K562 (cell line): ENCODE results near the gene HS3ST5. TPM values are rescaled to one million over a fixed set of nuclear protein-coding genes. Genes with fewer than 3 reads are reported as not detected.

ENCODE experiments used
- ATAC-seq: fragments of 200-7000 bp; cut with Tn5 transposase; 3 replicates; pipeline ENCODE4 v1.9.1; 2020; ENCODE audit warnings: moderate library complexity
- BruUV-seq: library from RNA; stranded (reverse); fragments of 400-500 nt; replicated peaks from 2 replicates; lab custom pipeline; 2021; lab: Mats Ljungman, UMichigan
- CTCF ChIA-PET: fragments of 300-600 bp; formaldehyde crosslinking; extraction: SDS; loops from one replicate; lab custom pipeline; 2021; ENCODE audit warnings: low intra/inter-chr PET ratio; lab: Yijun Ruan, JAX
- POLR2A ChIA-PET: fragments of 300-600, 350-650 bp; sonication (Branson Sonifier 250); formaldehyde crosslinking; extraction: SDS; loops from one replicate; lab custom pipeline; 2021; ENCODE audit warnings: antibody characterized with exemption, inconsistent platforms; lab: Yijun Ruan, JAX
- DNase-seq, 4 experiments: peaks; one replicate each; pipeline versions ENCODE4 v3.0.0 to v3.0.0-alpha.2; 2011 to 2018; ENCODE audit warnings: low spot score in 3 of 4, mixed read lengths in 3 of 4; ENCODE audit errors: extremely low read depth in 1 of 4
- FAIRE-seq: peaks from 2 replicates; lab custom pipeline; 2011; peaks lifted over from hg19 to GRCh38; lab: Jason Lieb, UNC
- H2AFZ ChIP-seq: 2 replicates; pipeline ENCODE4 v1.6.0; 2011; ENCODE audit warnings: low read depth, low read length, control low read depth, inconsistent platforms
- H3K27ac ChIP-seq: fragments of 200-600 bp; 3 replicates; pipeline ENCODE4 v1.8.0; 2011; ENCODE audit warnings: low read depth, mild to moderate bottlenecking, control low read depth, inconsistent platforms, low read length, moderate library complexity, mixed read lengths; ENCODE audit errors: extremely low read depth
- H3K27me3 ChIP-seq, 2 experiments: fragments of 300-600 bp in 1 of 2; 2 replicates in 1 of 2; 3 replicates in 1 of 2; pipeline versions ENCODE4 v1.6.0 to v1.8.0; 2011; ENCODE audit warnings: inconsistent platforms in 2 of 2, low read length in 2 of 2, mild to moderate bottlenecking in 1 of 2, mixed read lengths in 1 of 2, moderate library complexity in 1 of 2; ENCODE audit not compliant: control insufficient read depth in 2 of 2, insufficient read depth in 2 of 2
- H3K36me3 ChIP-seq: fragments of 300-600 bp; 3 replicates; pipeline ENCODE4 v1.8.0; 2011; ENCODE audit warnings: mild to moderate bottlenecking, low read length, inconsistent platforms; ENCODE audit not compliant: control insufficient read depth, insufficient read depth
- H3K4me1 ChIP-seq, 2 experiments: fragments of 200-600 bp in 1 of 2; replicated peaks in 1 of 2; 2 replicates in 1 of 2; 3 replicates in 1 of 2; pipeline versions ENCODE4 v1.5.1 to v1.8.0; 2011; ENCODE audit warnings: inconsistent platforms in 2 of 2, low read length in 2 of 2, mild to moderate bottlenecking in 1 of 2, mixed read lengths in 1 of 2, moderate library complexity in 1 of 2; ENCODE audit not compliant: control insufficient read depth in 2 of 2, insufficient read depth in 2 of 2
- H3K4me2 ChIP-seq: 2 replicates; pipeline ENCODE4 v1.6.1; 2011; ENCODE audit warnings: low read length, control low read depth, inconsistent platforms, mixed read lengths; ENCODE audit not compliant: insufficient read depth
- H3K4me3 ChIP-seq: fragments of 200-600 bp; sonication (generic), shearing (Covaris generic); 2 replicates; pipeline ENCODE4 v1.5.1; 2016; ENCODE audit warnings: control low read depth, inconsistent platforms
- H3K79me2 ChIP-seq: fragments of 200-600 bp; 3 replicates; pipeline ENCODE4 v1.8.0; 2011; ENCODE audit warnings: low read length, inconsistent platforms; ENCODE audit not compliant: control insufficient read depth, insufficient read depth
- H3K9ac ChIP-seq, 2 experiments: 2 replicates each; pipeline versions ENCODE4 v1.6.0 to v1.6.1; 2011; ENCODE audit warnings: low read depth in 2 of 2, low read length in 2 of 2, control low read depth in 1 of 2, inconsistent platforms in 1 of 2, mild to moderate bottlenecking in 1 of 2, mixed read lengths in 1 of 2; ENCODE audit not compliant: insufficient read depth in 1 of 2
- H3K9me1 ChIP-seq: one replicate; pipeline ENCODE4 v1.6.0; 2011; ENCODE audit warnings: inconsistent platforms, mild to moderate bottlenecking, low read length, moderate library complexity; ENCODE audit not compliant: control insufficient read depth, insufficient read depth
- H3K9me3 ChIP-seq: replicated peaks from 2 replicates; pipeline ENCODE4 v1.5.1; 2011; ENCODE audit warnings: low read depth, low read length, inconsistent platforms; ENCODE audit not compliant: control insufficient read depth, insufficient read depth
- H4K20me1 ChIP-seq: replicated peaks from 2 replicates; pipeline ENCODE4 v1.6.1; 2011; ENCODE audit warnings: low read length, inconsistent platforms, mixed read lengths; ENCODE audit not compliant: control insufficient read depth, insufficient read depth
- ARID3B ChIP-seq: fragments of 250-450 bp; sonication (Bioruptor Pico); IDR thresholded peaks from 2 replicates; pipeline ENCODE4 v1.4.0; 2020; ENCODE audit warnings: borderline replicate concordance
- OTX1 ChIP-seq: fragments of 450-650 bp; formaldehyde crosslinking; IDR thresholded peaks from 2 replicates; pipeline ENCODE4 v1.4.0; 2022; ENCODE audit warnings: mild to moderate bottlenecking
- SP2 ChIP-seq: IDR thresholded peaks from 2 replicates; pipeline ENCODE4 v1.6.1; 2011; ENCODE audit warnings: mild to moderate bottlenecking, low read depth, low read length, moderate library complexity; ENCODE audit not compliant: poor library complexity, severe bottlenecking; ENCODE audit errors: extremely low read depth
- WGBS: fragments of 100-300 bp; shearing (Covaris generic); methylation state at CpG from one replicate; pipeline ENCODE4 v1.1.6; 2016; ENCODE audit warnings: low coverage, mixed read lengths; ENCODE audit not compliant: insufficient coverage; ENCODE audit errors: missing lambda C conversion rate; 5-methylcytosine and 5-hydroxymethylcytosine counted together
- in situ Hi-C: fragments of 300-500 bp; cut with MboI; formaldehyde crosslinking; loops from 4 replicates; pipeline ENCODE4 v1.15.0; 2018; ENCODE audit warnings: inconsistent platforms, mixed read lengths
- intact Hi-C: fragments of 100-400 bp; cut with micrococcal nuclease; formaldehyde crosslinking; loops from 2 replicates; pipeline ENCODE4 v1.14.2; 2022
- polyA plus RNA-seq, 8 experiments: library from polyadenylated mRNA; depleted of rRNA in 4 of 8; stranded (reverse) in 5 of 8; unstranded in 3 of 8; fragments of >200 nt; fragmentation: Nextera tagmentation in 2 of 8; fragmentation: Illumina TruSeq in 1 of 8; extraction: Ambion mirVana in 2 of 8; extraction: Trizol in 1 of 8; gene quantifications; 2 replicates each; pipeline versions ENCODE4 v1.2.1 to v1.2.3, GENCODE V29; 2011 to 2014; ENCODE audit warnings: inconsistent platforms in 1 of 8, missing spikeins in 1 of 8
- total RNA-seq, 7 experiments: library from RNA; depleted of rRNA in 6 of 7; stranded (reverse); fragments of >200 nt in 6 of 7; fragmentation: Illumina TruSeq in 2 of 7; extraction: Trizol in 2 of 7; gene quantifications; 2 replicates each; pipeline versions ENCODE4 v1.2.1 to v1.2.3, GENCODE V29; 2011 to 2021; ENCODE audit warnings: low replicate concordance in 1 of 7
- TF ChIP-seq, protein P1 (sequence below): fragments of 450-650 bp; IDR thresholded peaks from 2 replicates; pipeline ENCODE4 v1.6.1; 2018; ENCODE audit warnings: mild to moderate bottlenecking, low read depth; ENCODE audit not compliant: partially characterized antibody
- TF ChIP-seq, protein P2 (sequence below): fragments of 250-450 bp; sonication (Bioruptor Pico); IDR thresholded peaks from 2 replicates; pipeline ENCODE4 v1.4.0; 2020

HS3ST5 gene
- total and polyA plus RNA-seq, 9 of the 15 experiments (the other 6 are each of a cell fraction or from before 2014, with no cell fraction given), result not detected

DNA sequence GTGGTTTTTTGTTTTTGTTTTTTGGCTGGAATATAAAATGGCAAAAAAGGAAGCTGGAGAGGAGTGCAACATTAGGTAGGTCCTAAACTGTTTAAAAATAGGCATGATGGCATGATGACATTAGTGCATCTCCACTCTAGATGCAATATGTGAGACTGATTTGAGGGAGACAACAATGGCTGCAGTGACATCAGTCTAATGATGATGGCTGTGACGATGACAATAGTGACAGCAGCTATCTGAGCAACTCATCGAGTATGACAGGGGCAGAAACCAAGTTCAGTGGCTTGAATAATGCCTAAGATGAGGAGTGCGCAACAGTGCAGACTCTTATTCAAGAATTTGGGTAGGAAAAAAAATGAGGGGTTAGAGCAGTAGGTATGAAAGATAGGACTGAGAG is 82.0 kb downstream of the HS3ST5 start:
- in situ Hi-C loops, result no loop called here
- no peak for FAIRE-seq
- CTCF ChIA-PET, result no interaction called here

More for the DNA sequence above, 82.0 kb downstream of the HS3ST5 start:
- POLR2A ChIA-PET, result no interaction called here
- ATAC-seq (no peak), DNase-seq (no peak)
- no peaks in the 10 kb centered on the region for H3K36me3 ChIP-seq
- no peaks in the 10 kb centered on the region for H3K79me2 ChIP-seq
- H3K4me2 ChIP-seq, result no peak overlapping the region
- no TSS peak for BruUV-seq
- H3K27me3 ChIP-seq, result no peaks in the 10 kb centered on the region
- H3K9me1 ChIP-seq, result no peaks in the 10 kb centered on the region
- no peaks in the 10 kb centered on the region for H4K20me1 ChIP-seq
- H3K27ac ChIP-seq, result no peak overlapping the region
- H3K4me1 ChIP-seq, result no peaks in the 10 kb centered on the region
- 2% methylated on average over 3 of the region's 3 CpGs for WGBS
- intact Hi-C loops, result no loop called here
- no peak overlapping the region for H3K9ac ChIP-seq
- TF ChIP-seq SP2, result no peak
- no peak for TF ChIP-seq OTX1 (CRISPR knock-in tag)
- TF ChIP-seq ARID3B (CRISPR knock-in tag), result no peak
- TF ChIP-seq, protein P1, sequence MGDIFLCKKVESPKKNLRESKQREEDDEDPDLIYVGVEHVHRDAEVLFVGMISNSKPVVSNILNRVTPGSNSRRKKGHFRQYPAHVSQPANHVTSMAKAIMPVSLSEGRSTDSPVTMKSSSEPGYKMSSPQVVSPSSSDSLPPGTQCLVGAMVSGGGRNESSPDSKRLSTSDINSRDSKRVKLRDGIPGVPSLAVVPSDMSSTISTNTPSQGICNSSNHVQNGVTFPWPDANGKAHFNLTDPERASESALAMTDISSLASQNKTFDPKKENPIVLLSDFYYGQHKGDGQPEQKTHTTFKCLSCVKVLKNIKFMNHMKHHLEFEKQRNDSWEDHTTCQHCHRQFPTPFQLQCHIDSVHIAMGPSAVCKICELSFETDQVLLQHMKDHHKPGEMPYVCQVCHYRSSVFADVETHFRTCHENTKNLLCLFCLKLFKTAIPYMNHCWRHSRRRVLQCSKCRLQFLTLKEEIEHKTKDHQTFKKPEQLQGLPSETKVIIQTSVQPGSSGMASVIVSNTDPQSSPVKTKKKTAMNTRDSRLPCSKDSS, result no peak
- TF ChIP-seq, protein P2, sequence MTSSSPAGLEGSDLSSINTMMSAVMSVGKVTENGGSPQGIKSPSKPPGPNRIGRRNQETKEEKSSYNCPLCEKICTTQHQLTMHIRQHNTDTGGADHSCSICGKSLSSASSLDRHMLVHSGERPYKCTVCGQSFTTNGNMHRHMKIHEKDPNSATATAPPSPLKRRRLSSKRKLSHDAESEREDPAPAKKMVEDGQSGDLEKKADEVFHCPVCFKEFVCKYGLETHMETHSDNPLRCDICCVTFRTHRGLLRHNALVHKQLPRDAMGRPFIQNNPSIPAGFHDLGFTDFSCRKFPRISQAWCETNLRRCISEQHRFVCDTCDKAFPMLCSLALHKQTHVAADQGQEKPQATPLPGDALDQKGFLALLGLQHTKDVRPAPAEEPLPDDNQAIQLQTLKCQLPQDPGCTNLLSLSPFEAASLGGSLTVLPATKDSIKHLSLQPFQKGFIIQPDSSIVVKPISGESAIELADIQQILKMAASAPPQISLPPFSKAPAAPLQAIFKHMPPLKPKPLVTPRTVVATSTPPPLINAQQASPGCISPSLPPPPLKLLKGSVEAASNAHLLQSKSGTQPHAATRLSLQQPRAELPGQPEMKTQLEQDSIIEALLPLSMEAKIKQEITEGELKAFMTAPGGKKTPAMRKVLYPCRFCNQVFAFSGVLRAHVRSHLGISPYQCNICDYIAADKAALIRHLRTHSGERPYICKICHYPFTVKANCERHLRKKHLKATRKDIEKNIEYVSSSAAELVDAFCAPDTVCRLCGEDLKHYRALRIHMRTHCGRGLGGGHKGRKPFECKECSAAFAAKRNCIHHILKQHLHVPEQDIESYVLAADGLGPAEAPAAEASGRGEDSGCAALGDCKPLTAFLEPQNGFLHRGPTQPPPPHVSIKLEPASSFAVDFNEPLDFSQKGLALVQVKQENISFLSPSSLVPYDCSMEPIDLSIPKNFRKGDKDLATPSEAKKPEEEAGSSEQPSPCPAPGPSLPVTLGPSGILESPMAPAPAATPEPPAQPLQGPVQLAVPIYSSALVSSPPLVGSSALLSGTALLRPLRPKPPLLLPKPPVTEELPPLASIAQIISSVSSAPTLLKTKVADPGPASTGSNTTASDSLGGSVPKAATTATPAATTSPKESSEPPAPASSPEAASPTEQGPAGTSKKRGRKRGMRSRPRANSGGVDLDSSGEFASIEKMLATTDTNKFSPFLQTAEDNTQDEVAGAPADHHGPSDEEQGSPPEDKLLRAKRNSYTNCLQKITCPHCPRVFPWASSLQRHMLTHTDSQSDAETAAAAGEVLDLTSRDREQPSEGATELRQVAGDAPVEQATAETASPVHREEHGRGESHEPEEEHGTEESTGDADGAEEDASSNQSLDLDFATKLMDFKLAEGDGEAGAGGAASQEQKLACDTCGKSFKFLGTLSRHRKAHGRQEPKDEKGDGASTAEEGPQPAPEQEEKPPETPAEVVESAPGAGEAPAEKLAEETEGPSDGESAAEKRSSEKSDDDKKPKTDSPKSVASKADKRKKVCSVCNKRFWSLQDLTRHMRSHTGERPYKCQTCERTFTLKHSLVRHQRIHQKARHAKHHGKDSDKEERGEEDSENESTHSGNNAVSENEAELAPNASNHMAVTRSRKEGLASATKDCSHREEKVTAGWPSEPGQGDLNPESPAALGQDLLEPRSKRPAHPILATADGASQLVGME (CRISPR knock-in tag), result no peak
- H3K4me3 ChIP-seq, result no peak overlapping the region
- H2AFZ ChIP-seq, result no peak overlapping the region
- H3K9me3 ChIP-seq, result no peaks in the 10 kb centered on the region
